Activated gamma-delta T cell treated with anti-CD3 and anti-CD28 coated beads, Interleukin-2, amount 50 U/mL, for 16 hours (primary cell): ENCODE measurements around the gene ADGRG2.

Source experiments
- DNase-seq: peaks from one replicate; pipeline ENCODE4 v3.0.0-alpha.2; 2020; ENCODE audit warnings: low read depth

ADGRG2 gene

GRCh38 chrX:18955676-18956075 lies 166.6 kb downstream of the ADGRG2 start:
- DNase-seq: no peak

GRCh38 chrX:18951032-18951431 lies 171.2 kb downstream of the ADGRG2 start:
- DNase-seq: no peak

GRCh38 chrX:18949944-18950301 lies 172.3 kb downstream of the ADGRG2 start:
- no peak for DNase-seq

GRCh38 chrX:18949291-18949943 lies 172.9 kb downstream of the ADGRG2 start:
- DNase-seq: no peak

GRCh38 chrX:18946611-18947010 lies 175.7 kb downstream of the ADGRG2 start:
- DNase-seq: no peak

- DNase-seq: no peak
Measured at GRCh38 chrX:18946157-18946556, 176.1 kb downstream of the ADGRG2 start.

GRCh38 chrX:18945483-18945882 lies 176.8 kb downstream of the ADGRG2 start:
- no peak for DNase-seq

- DNase-seq: no peak
Measured at GRCh38 chrX:18944482-18944881, 177.8 kb downstream of the ADGRG2 start.

- no peak for DNase-seq
Measured at GRCh38 chrX:18941896-18942295, 180.4 kb downstream of the ADGRG2 start.
